ENCODE measurements around the gene THADA.

Gene THADA

GRCh38 chr2:43230351-43230885, 365.4 kb downstream of the THADA start:
- TF ChIP-seq FOXP2 (optimal IDR thresholded peaks at IDR 0.05; ENCODE audit: borderline replicate concordance, extremely low read depth, extremely low read length, insufficient read depth), result no peak
- no peak for TF ChIP-seq REST (IDR thresholded peaks at IDR 0.05; ENCODE audit: insufficient read depth in 1 of 2, low read depth in 2 of 2, low read length in 2 of 2)
- no peak for TF ChIP-seq POLR2AphosphoS5 (IDR thresholded peaks at IDR 0.05; ENCODE audit: low read depth, low read length)
- TF ChIP-seq SIN3A (IDR thresholded peaks at IDR 0.05; ENCODE audit: borderline replicate concordance, insufficient read depth, low read length), result no peak
- TF ChIP-seq TAF1 (IDR thresholded peaks at IDR 0.05; ENCODE audit: borderline replicate concordance, insufficient read depth, low read length), result no peak

- TF ChIP-seq FOXP2 (optimal IDR thresholded peaks at IDR 0.05; ENCODE audit: borderline replicate concordance, extremely low read depth, extremely low read length, insufficient read depth) (no peak), REST (IDR thresholded peaks at IDR 0.05; ENCODE audit: insufficient read depth in 1 of 2, low read depth in 2 of 2, low read length in 2 of 2) (no peak), TAF1 (IDR thresholded peaks at IDR 0.05; ENCODE audit: borderline replicate concordance, insufficient read depth, low read length) (no peak), POLR2AphosphoS5 (IDR thresholded peaks at IDR 0.05; ENCODE audit: low read depth, low read length) (no peak), SIN3A (IDR thresholded peaks at IDR 0.05; ENCODE audit: borderline replicate concordance, insufficient read depth, low read length) (no peak)
These were observed 366.8 kb downstream of the THADA start for GRCh38 chr2:43228756-43229659.

GRCh38 chr2:43228321-43228751, 367.5 kb downstream of the THADA start:
- no peak for TF ChIP-seq REST (IDR thresholded peaks at IDR 0.05; ENCODE audit: insufficient read depth in 1 of 2, low read depth in 2 of 2, low read length in 2 of 2)
- no peak for TF ChIP-seq POLR2AphosphoS5 (IDR thresholded peaks at IDR 0.05; ENCODE audit: low read depth, low read length)
- TF ChIP-seq TAF1 (IDR thresholded peaks at IDR 0.05; ENCODE audit: borderline replicate concordance, insufficient read depth, low read length), result no peak
- no peak for TF ChIP-seq SIN3A (IDR thresholded peaks at IDR 0.05; ENCODE audit: borderline replicate concordance, insufficient read depth, low read length)
- TF ChIP-seq FOXP2 (optimal IDR thresholded peaks at IDR 0.05; ENCODE audit: borderline replicate concordance, extremely low read depth, extremely low read length, insufficient read depth), result no peak

GRCh38 chr2:43227830-43228281, 368.0 kb downstream of the THADA start:
- no peak for TF ChIP-seq SIN3A (IDR thresholded peaks at IDR 0.05; ENCODE audit: borderline replicate concordance, insufficient read depth, low read length)
- TF ChIP-seq FOXP2 (optimal IDR thresholded peaks at IDR 0.05; ENCODE audit: borderline replicate concordance, extremely low read depth, extremely low read length, insufficient read depth), result no peak
- no peak for TF ChIP-seq POLR2AphosphoS5 (IDR thresholded peaks at IDR 0.05; ENCODE audit: low read depth, low read length)
- no peak for TF ChIP-seq REST (IDR thresholded peaks at IDR 0.05; ENCODE audit: insufficient read depth in 1 of 2, low read depth in 2 of 2, low read length in 2 of 2)
